Pancreas (tissue), 10 donors: ENCODE measurements around the gene SART1. TPM values are rescaled to one million over a fixed set of nuclear protein-coding genes. Genes with fewer than 3 reads are reported as not detected.
A peak's percentile ranks its signal among the peaks of the same experiment; 100 is the strongest.

Experiments
- ATAC-seq, 4 donors: fragments of 200-7000 bp; cut with Tn5 transposase; one replicate each; pipeline versions ENCODE4 v1.8.0 to v1.9.1; 2020; ENCODE audit warnings: mild to moderate bottlenecking in 4 of 4, moderate library complexity in 4 of 4
- DNase-seq, 6 donors: peaks; one replicate each; pipeline ENCODE4 v3.0.0-alpha.2; 2020
- FAIRE-seq: peaks from 2 replicates; lab custom pipeline; 2012; peaks lifted over from hg19 to GRCh38; lab: Jason Lieb, UNC
- H3K27ac ChIP-seq, 4 donors: fragments of 200-600 bp; sonication (generic); 1 replicate in 3 of 4; 2 replicates in 1 of 4; pipeline versions ENCODE4 v1.5.0 to v1.8.0; 2020
- H3K27me3 ChIP-seq, 4 donors: fragments of 200-600 bp; one replicate each; pipeline ENCODE4 v1.8.0; 2021
- H3K36me3 ChIP-seq, 3 donors: fragments of 200-600 bp; sonication (generic) in 1 of 3; one replicate each; pipeline versions ENCODE4 v1.5.0 to v1.8.0; 2020 to 2021
- H3K4me1 ChIP-seq, 3 donors: fragments of 200-600 bp; one replicate each; pipeline ENCODE4 v1.8.0; 2021
- H3K4me3 ChIP-seq, 4 donors: fragments of 200-600 bp; sonication (generic) in 2 of 4; one replicate each; pipeline versions ENCODE4 v1.5.0 to v1.8.0; 2020 to 2021
- H3K9me3 ChIP-seq, 4 donors: fragments of 200-600 bp; one replicate each; pipeline ENCODE4 v1.8.0; 2021
- CTCF ChIP-seq, 4 donors: fragments of 200-600 bp; sonication (generic) in 3 of 4; IDR thresholded peaks; one replicate each; pipeline versions ENCODE4 v1.5.0 to v1.8.0; 2021; ENCODE audit warnings: antibody characterized with exemption in 4 of 4
- WGBS, 2 donors: extraction: QIAGEN DNeasy Blood & Tissue Kit; methylation state at CpG; one replicate each; pipeline ENCODE4 v1.1.7; 2013; 5-methylcytosine and 5-hydroxymethylcytosine counted together
- intact Hi-C, 3 donors: fragments of 100-400 bp; cut with DNase I; formaldehyde crosslinking; loops; one replicate each; pipeline versions ENCODE4 v1.11.1 to v1.14.2; 2022
- polyA plus RNA-seq, 2 donors: library from polyadenylated mRNA; stranded (reverse); fragments of 200-250 nt; gene quantifications; one replicate each; pipeline ENCODE4 v1.2.3, GENCODE V29; 2013
- total RNA-seq, 6 donors: library from RNA; stranded (reverse); fragmentation: NEBNext Ultra II Directional in 4 of 6; extraction: Animal tissue kit (Norgen Biotek cat#: 25700) in 4 of 6; gene quantifications; one replicate each; pipeline versions ENCODE4 v1.2.1 to v1.2.4, GENCODE V29; 2021 to 2023
- donor health status: healthy with polysubstance abuse.
- donor health status: DM: no; HTN: no; CAD: no; lungs with moderate emphysema.
- donor health status: DM: no; HTN: no; CAD: no.
- donor health status: control.
- donor health status: control.
- donor health status: Bipolar disorder and iron deficiency.
- donor health status: DM: yes; HTN: yes; CAD: no.
- donor health status: DM: no; HTN: no; CAD: no.
- donor health status: DM: no; HTN: no; CAD: no.
- donor health status: DM: yes; HTN: yes; CAD: no.

SART1 gene
- 10 to 100 TPM; 19.2 to 28.2 (median 22.0) TPM for total RNA-seq
- 10 to 100 TPM; 73.9 to 98.5 TPM for polyA plus RNA-seq

- TF ChIP-seq CTCF (IDR thresholded peaks at IDR 0.05) = no peak
- FAIRE-seq (no peak), DNase-seq (peak; percentile 92 to 98 (median 94)), ATAC-seq (peak; percentile 98 to 99 (median 99))
- Histone ChIP-seq H3K4me3 (peak within 1 kb of the TSS; percentile 92 to 99 (median 96)), H3K9me3 (no peaks in the 10 kb centered on the region), H3K27me3 (no peaks in the 10 kb centered on the region), H3K4me1 (peaks cover 9 to 21% (median 14%) of the 10 kb centered on the region in 3 donors), H3K36me3 (peaks cover 5 to 23% (median 19%) of the 10 kb centered on the region in 3 donors), H3K27ac (peak within 1 kb of the TSS; percentile 68 to 88 (median 82))
- 0% methylated on average over 73 to 97 of the region's 97 CpGs for WGBS, 2 donors
- intact Hi-C loops = no loop called here
Observed at GRCh38 chr11:65961267-65962140, at the start of gene SART1. SART1 (plus strand) TSS chr11:65961734; CDS start chr11:65961781, 47 bp downstream.

- intact Hi-C loops = no loop called here
- 52 to 58% methylated on average over 4 of the region's 4 CpGs for WGBS, 2 donors
- Histone ChIP-seq H3K27me3 (no peaks in the 10 kb centered on the region), H3K9me3 (no peaks in the 10 kb centered on the region), H3K36me3 (no peaks in the 10 kb centered on the region), H3K4me1 (peaks cover 0 to 16% (median 5%) of the 10 kb centered on the region in 3 donors), H3K4me3 (no peak overlapping the region), H3K27ac (no peak overlapping the region)
- TF ChIP-seq CTCF (IDR thresholded peaks at IDR 0.05) = no peak
- no peak for DNase-seq
- no peak for ATAC-seq
- no peak for FAIRE-seq
Observed at GRCh38 chr11:65912845-65913244, 48.7 kb upstream of the SART1 start.

- Histone ChIP-seq H3K4me1 (peaks cover 0 to 21% (median 6%) of the 10 kb centered on the region in 3 donors), H3K27ac (peak overlapping the region in 1 of 4 donors; percentile 37), H3K36me3 (no peaks in the 10 kb centered on the region), H3K4me3 (no peak overlapping the region), H3K9me3 (no peaks in the 10 kb centered on the region), H3K27me3 (no peaks in the 10 kb centered on the region)
- ATAC-seq (no peak), FAIRE-seq (no peak), DNase-seq (no peak)
- 60 to 82% methylated on average over 10 of the region's 10 CpGs for WGBS, 2 donors
- no peak for TF ChIP-seq CTCF (IDR thresholded peaks at IDR 0.05)
- intact Hi-C loops = no loop called here
Observed at GRCh38 chr11:65915101-65915820, 46.3 kb upstream of the SART1 start.

GRCh38 chr11:65915821-65916251, 45.7 kb upstream of the SART1 start:
- 47 to 57% methylated on average over 13 of the region's 13 CpGs for WGBS, 2 donors
- no peak for FAIRE-seq
- intact Hi-C loops = no loop called here

More at GRCh38 chr11:65915821-65916251, 45.7 kb upstream of the SART1 start:
- H3K27me3 ChIP-seq = no peaks in the 10 kb centered on the region
- TF ChIP-seq CTCF (IDR thresholded peaks at IDR 0.05) = no peak
- H3K36me3 ChIP-seq = no peaks in the 10 kb centered on the region
- peak overlapping the region in 2 of 4 donors; percentile 23 to 37 for H3K27ac ChIP-seq
- peak in 2 of 4 donors; percentile 3 to 9 for ATAC-seq
- H3K4me1 ChIP-seq = peaks cover 0 to 25% (median 12%) of the 10 kb centered on the region in 3 donors
- no peaks in the 10 kb centered on the region for H3K9me3 ChIP-seq
- H3K4me3 ChIP-seq = no peak overlapping the region
- DNase-seq = peak in 5 of 6 donors; percentile 46 to 78 (median 61)
